GM10847 (cell line): Measurements from ENCODE around the gene HSPE1.

Source experiments
- POLR2A ChIP-seq: IDR thresholded peaks from 2 replicates; pipeline ENCODE4 v1.6.1; 2011; ENCODE audit not compliant: insufficient read length; ENCODE audit errors: extremely low read depth

Gene HSPE1

DNA sequence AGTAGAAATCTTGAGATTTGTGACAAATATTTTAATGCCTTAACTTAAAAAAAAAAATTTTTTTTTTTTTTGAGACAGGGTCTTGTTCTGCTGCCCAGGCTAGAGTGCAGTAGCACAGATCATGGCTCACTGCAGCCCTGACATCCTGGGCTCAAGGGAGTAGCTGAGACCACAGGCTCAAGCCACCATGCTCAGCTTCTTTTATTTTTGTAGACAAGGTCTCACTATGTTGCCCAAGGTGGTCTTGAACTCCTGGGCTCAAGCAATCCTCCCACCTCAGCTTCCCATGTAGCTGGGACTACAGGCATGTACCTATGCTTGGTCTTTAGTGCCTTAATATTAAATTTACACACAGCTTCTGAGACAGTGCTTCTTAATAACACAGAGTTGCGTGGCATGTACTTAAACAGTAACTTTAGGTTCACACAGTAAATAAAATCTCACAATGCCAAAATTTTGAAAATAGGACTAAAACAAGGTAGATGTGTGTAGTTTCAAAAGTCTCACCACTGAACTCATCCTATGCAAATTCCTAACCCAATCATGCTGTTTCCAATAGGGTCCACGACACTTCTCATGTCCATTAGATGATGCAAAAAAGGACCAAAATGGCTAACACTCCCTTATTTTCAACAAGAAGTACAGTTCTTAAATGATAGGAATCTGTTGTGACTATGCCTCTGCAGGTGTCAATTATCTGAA lies 4.6 kb upstream of the HSPE1 start:
- no peak for TF ChIP-seq POLR2A

DNA sequence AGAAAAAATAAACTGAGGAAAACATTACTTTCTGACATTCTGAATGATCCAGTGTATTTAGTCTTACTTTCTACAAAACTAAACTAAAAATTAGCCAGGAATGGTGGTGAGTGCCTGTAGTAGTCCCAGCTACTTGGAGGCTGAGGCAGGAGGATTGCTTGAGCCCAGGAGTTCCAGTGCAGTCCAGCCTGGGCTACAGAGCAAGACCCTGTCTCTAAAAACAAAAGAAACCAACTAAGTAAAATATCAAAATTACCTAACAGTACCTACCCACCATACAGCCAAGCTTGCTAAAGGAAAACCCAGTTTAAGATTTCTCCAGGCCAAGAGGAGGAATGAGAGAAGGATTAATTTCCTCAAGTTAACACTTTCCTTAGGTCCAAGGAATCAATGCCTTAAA lies 3.5 kb upstream of the HSPE1 start:
- TF ChIP-seq POLR2A, result no peak

DNA sequence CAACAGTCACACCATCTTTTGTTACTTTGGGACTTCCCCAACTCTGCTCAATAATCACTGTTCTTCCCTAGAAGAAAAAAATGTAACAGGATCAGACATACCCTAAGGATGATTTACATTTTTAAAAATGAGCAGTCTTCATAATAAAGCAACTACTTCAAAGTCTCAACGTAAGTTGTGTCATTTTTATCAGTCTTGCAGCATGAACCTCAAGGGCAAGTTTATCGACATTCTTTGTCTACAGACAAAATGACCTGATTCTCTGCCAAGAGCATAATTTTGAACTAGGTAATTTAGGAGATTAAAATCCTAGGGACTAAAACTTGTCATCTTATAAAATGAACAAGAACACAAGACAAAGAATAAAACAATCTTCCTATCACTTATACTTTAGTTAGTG lies 2.9 kb upstream of the HSPE1 start:
- no peak for TF ChIP-seq POLR2A

DNA sequence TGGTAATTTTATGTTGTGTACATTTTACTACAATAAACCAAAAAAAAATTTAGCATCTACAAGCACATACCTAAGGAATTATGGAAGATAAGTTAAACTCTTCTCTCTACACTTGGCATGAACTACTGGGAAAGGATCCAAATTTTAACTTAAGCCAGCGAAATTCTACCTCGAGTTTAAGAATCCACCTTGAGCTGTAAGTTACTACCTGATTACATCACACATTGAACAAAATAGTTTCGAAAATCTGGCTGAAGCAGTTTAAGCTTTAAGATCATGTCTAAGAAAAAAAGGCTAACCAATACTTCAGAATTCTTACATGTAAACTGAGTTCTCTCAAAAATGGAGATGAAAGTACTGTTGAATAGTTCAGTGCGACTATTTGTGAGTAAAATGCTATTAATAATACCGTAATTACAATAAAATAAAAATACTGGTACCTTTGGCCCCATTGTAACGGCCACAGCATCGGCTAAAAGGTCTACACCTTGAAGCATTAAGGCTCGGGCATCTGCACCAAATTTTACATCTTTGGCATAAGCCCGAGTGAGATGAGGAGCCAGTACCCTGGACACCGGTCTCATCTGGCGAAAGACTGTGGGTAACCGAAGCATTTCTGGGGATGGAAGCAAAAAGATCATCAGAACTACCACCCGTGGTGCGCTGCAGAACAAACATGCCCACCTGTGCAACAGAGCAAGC lies 1.8 kb upstream of the HSPE1 start:
- TF ChIP-seq POLR2A, result no peak

DNA sequence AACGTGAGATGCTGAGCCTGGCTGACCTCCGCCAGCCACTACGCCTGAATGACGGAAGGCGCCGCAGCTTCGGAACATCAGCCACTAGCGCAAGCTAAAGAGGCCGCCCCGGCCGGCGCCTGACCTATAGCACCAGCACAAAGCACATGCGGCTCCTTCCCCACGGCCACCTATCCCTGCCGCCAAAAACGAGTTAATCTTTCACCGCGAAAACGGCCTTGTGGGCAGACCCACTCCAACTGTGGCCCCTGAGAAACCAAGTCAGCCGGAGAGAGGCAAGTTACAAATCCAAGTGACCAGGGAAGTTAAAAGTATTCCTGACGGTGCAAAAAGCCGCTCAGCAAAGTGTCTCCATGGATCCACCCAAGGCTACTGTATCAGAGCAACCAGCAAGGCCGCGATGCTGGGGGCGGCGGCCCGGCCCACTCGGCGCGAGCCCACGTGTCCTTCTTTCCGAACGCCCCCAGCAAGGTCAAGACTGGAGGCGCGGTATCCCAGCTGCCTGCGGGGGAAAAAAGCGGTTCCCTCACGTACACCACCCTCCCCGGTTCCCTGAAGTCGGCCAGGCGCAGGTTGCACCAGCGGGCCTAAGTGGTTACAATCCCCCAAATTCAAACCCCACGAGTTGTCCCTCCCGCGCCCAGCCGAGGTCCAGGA lies 1.1 kb upstream of the HSPE1 start:
- TF ChIP-seq POLR2A, result no peak

DNA sequence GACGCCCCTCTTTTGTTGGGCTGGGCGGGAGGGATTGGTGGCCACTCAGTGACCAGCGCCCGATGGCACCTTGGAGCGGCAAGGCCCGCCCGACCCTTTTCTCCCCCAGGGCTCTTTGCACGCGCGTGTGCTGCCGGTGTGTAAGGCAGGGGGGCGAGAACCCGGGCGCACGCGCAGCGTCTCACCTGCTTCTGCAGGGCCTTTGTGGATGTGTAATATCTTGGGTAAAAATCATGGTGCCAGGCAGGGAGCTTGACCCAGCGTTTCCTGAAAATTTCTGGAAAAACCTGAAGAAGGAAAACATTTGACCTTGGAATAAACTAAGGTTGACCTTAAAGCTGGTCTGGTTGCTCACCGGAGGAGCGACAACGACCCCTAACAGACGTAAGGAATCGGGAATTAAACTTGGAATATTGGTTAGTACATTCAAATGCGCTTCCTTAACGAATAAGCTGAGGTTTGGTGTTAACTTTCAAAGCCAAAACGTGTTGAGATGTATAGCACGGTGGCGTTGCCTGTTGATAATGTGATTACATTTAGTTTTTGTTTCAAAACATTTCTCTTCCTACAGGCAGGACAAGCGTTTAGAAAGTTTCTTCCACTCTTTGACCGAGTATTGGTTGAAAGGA lies 438 bp downstream of the HSPE1 start:
- TF ChIP-seq POLR2A, result no peak

DNA sequence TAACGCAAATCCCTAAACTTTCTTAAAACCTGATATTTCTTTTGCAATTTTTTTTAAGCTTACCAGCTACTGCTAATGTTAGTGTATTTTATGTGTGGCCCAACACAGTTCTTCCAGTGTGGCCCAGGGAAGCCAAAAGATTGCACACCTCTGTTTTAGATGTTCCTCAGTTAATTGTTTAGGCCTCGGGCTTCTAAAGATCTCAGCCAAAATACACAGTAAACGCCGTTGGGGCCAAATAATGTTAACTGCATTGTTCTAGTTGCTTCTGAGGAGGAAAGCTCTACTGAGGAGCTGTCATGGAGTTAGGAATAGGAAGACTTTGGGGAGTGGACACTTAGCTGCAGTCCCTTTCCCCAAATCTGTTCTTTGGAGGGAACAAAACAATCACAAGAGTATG lies 2.0 kb downstream of the HSPE1 start:
- TF ChIP-seq POLR2A, result no peak

DNA sequence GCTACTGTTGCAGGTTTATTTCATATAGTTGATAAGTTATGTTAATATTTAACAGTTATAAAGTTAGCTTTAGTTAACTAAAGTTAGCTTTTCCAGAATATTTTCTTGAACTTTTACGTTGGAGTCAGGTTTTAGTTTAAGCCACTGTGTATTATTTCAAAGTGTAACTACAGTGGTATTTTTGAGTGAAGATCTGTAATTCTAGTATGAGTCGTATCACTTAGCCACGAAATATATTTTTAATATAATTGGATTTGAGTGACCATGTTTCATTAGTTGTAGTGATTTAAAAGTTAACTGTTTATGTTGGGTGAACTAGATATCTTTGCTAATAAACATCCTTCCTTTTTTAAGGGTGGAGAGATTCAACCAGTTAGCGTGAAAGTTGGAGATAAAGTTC lies 2.5 kb downstream of the HSPE1 start:
- no peak for TF ChIP-seq POLR2A

DNA sequence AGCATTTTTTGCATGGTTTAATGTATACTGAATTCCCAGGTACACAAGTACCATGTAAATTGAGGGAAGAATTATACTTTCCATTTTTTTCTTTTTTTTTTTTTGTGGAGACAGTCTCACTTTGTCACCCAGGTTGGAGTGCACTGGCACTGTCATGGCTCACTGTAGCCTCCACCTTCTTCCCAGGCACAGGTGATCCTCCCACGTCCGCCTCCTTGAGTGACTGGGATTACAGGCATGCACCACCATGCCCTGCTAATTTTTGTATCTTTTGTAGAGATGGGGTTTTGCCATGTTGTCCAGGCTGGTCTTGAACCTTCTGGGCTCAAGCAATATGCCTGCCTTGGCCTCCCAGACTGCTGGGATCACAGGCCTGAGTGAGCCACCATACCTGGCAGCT lies 3.8 kb downstream of the HSPE1 start:
- no peak for TF ChIP-seq POLR2A

DNA sequence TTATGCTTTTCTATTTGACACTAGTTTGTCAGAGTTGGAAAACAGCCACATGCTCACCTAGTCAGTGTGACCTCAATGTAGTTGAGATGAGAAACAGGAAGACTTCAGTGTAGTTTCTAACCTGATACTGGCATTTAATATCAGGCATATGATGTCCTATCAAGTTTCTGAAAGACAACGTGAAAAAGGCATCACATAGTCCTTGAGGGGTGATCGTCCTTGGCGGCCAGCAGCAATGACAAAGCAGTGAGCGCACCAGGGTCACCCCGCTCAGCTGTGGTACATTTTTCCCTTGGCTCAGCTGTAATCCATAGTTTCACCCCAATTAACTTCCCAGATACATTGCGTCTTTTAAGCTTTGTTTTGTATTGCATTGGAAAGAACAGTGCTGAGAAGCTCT lies 4.3 kb downstream of the HSPE1 start:
- no peak for TF ChIP-seq POLR2A

DNA sequence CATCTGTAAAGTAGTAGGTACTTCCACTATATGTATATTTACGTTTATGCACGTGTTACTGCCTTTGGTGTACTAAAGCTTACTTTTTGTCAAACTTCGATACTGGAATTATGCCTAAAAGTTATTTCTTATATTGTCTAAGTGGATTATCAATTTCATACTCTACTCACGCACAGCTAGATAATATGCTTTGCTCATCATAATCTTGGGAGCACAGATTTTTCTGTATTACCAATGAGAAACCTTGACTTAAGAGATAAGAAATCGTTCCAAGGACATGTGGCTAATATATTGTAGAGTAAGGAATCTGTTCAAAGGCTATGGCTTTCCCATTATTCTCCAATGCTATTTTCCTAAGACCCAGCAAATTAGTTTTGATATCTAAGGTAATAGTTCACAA lies 6.5 kb downstream of the HSPE1 start:
- TF ChIP-seq POLR2A, result no peak

DNA sequence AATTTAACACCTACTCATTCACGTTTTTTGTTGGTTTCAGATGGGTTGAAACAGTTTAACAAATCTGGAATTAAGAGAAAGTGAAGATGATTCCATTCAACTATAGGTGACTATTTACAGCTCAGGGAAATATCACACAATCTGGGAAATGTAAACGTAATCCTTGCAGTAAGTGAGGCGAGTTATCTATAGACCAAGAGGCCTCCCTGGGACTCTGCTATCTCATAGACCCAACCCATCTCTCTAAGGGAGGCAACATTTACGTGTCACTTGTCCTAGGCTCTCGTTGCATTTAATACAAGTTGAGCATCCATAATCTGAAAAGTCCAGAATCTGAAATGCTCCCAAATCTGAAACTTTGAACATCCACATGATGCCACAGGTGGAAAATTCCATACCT lies 13.7 kb downstream of the HSPE1 start:
- TF ChIP-seq POLR2A, result no peak

DNA sequence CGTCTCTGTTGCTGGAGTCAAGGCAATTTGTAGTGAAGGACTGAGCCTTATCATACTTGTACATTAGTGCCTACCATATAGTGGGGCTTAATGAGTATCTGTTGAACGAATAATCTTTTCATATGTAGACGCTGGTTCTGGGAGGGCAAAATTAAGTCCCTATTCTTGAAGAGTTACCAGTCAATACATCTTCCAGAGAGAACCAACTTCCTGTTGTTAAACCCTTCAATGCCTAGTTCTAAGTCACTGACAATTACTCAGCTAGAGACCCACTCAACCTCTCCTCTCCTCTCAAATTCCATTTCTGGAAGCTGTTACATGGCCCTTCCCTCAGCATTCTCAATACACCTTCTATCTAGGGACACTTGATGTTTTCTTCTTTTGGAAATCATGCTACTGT lies 14.6 kb downstream of the HSPE1 start:
- TF ChIP-seq POLR2A, result no peak

DNA sequence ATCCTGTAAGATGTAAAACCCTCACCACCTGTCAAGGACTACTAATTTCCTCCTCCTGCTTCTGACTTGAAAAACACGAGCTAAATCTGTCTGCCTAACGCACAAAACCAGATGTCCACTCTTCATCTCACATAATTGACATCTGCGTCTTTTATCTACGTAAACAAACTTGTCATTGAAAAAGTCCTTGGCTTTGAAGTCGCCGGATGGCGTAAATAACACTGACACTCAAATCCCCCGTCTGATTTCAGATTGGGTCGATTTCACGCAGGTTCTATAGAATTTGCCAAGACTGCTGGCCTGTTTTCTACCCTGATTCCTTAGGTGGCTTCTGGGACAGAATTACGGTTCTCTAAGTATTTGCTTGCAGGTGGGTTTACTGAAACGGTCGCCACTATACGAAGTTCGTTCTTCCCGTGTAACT lies 15.1 kb downstream of the HSPE1 start:
- no peak for TF ChIP-seq POLR2A

DNA sequence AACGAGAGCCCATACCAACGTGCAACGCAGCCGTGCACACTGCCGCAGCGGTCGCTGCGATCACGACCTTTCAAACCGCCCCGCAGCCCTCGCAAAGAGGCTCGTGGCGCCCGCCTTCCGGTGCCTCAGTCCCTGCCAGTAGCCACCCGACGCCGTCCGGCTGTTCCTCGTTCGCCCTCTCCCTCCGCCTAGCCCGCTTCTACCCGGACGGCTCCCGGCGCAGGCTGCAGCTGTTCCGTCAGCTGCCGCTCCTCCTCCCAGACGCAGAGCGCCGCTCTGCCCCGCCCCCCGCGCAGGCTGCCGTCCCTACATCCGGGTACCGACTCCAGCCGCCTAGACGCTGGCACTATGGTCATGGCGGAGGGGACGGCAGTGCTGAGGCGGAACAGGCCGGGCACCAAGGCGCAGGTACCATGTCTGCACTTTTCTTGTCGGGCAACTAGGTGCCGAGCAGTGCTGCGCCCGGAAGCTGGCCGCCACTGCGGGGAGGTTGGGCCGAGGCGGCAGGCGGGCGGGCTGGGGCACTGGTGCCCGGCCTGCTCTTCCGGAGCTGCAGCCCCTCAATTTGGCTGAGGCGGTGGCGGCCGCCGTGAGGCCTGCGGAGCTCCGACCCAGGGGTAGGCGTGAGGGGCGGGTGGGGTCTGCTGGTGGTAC lies 15.7 kb downstream of the HSPE1 start, which contains the start of gene MOB4:
Gene MOB4 (plus strand): TSS at position 328 of the 654 bp plus-strand sequence. CDS start 21 bp downstream, at position 349.
- peak; percentile 96 for TF ChIP-seq POLR2A

DNA sequence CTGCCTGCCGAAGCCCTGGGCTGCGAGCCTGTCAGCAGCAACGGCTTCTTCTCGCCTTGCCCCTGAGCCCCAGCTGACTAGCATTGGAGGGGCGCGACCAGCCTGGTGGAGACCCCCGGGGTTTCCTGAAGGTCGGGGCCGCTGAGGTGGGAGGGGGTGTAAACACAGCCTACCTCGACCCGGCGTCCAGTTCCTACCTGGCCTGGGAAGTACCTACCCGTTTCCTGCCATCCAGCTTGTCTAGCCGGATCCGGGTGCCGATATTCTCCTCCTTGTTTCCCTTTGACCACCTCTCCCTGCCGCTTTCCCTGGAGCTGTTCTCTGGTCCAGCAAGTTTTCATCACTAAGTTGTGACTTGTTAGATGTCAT lies 16.2 kb downstream of the HSPE1 start:
- TF ChIP-seq POLR2A, result no peak

DNA sequence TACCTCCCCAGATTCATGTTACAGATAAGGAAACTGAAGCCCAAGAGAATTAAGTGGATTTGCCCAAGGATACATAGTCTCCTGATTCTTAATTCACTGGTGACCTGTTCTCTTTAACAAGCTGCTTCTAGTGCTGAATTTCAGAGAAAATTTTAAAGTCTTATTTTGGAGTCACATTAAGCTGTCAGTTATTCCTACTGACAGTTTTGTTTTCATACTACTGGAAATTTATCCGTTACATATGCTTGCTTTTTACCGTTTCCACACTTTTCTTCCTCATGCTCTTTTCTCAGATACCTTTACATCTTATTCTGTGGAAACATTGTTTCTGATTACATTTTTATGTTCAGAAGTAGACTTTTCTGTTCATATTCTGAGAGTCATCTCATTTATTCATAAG lies 17.0 kb downstream of the HSPE1 start:
- TF ChIP-seq POLR2A, result no peak
